Brain pericyte (primary cell): Measurements from ENCODE around the gene TRAPPC2B.
A peak's percentile ranks its signal among the peaks of the same experiment; 100 is the strongest.
"Not testable (repeated sequence)": the region's sequence is repeated elsewhere in the genome, so short reads cannot be mapped to it uniquely, and the experiment has no call there.

Experiments used
- DNase-seq: peaks from one replicate; pipeline ENCODE4 v3.0.0-alpha.2; 2012; ENCODE audit warnings: low read depth, low spot score

The TRAPPC2B gene

GRCh38 chr19:57374179-57374578 is 10.8 kb downstream of the TRAPPC2B start:
- no peak for DNase-seq

- DNase-seq, result not testable (repeated sequence)
These were observed 11.3 kb downstream of the TRAPPC2B start for GRCh38 chr19:57374647-57375046.

GRCh38 chr19:57376151-57376550 is 12.8 kb downstream of the TRAPPC2B start:
- no peak for DNase-seq

GRCh38 chr19:57377498-57378146 is 14.3 kb downstream of the TRAPPC2B start:
- no peak for DNase-seq

- no peak for DNase-seq
These were observed 17.6 kb downstream of the TRAPPC2B start for GRCh38 chr19:57380923-57381322.

- no peak for DNase-seq
These were observed 19.6 kb downstream of the TRAPPC2B start for GRCh38 chr19:57382806-57383488.

- DNase-seq, result no peak
These were observed 25.9 kb downstream of the TRAPPC2B start for GRCh38 chr19:57389194-57389729.

GRCh38 chr19:57389730-57390598 is 26.6 kb downstream of the TRAPPC2B start, which contains the start of gene ZNF548:
TSS of gene ZNF548 (plus strand) at chr19:57389854. CDS start at chr19:57390100, 246 bp downstream.
- DNase-seq, result peak; percentile 98

- no peak for DNase-seq
These were observed 32.4 kb downstream of the TRAPPC2B start for GRCh38 chr19:57395710-57396109.

GRCh38 chr19:57398868-57399267 is 35.5 kb downstream of the TRAPPC2B start:
- no peak for DNase-seq

- DNase-seq, result no peak
These were observed 40.6 kb downstream of the TRAPPC2B start for GRCh38 chr19:57403737-57404563.

- DNase-seq, result no peak
These were observed 43.3 kb downstream of the TRAPPC2B start for GRCh38 chr19:57406516-57407123.

- DNase-seq, result peak; percentile 71
These were observed 47.7 kb downstream of the TRAPPC2B start, which contains the start of gene ZNF17 for GRCh38 chr19:57410877-57411671. TSS of gene ZNF17 (plus strand) at chr19:57411161. CDS start at chr19:57413616, 2,455 bp downstream.
